ENCODE results near the gene CDK14.

GRCh38 chr7:91043924-91044645, 448.0 kb downstream of the CDK14 start:
- TF ChIP-seq CTCF (IDR thresholded peaks at IDR 0.05) = no peak
- no peak for TF ChIP-seq EZH2 (IDR thresholded peaks at IDR 0.05; ENCODE audit: borderline replicate concordance, insufficient read depth, low read depth, low read length, poor library complexity, severe bottlenecking)
